ENCODE data around the gene NHSL1.
"Not testable (repeated sequence)": the region's sequence is repeated elsewhere in the genome, so short reads cannot be mapped to it uniquely, and the experiment has no call there.

The NHSL1 gene

GRCh38 chr6:138456401-138456790, 42.9 kb downstream of the NHSL1 start:
- no peak for DNase-seq

- no peak for DNase-seq
Observed at GRCh38 chr6:138455746-138456400, 43.4 kb downstream of the NHSL1 start.

- no peak for DNase-seq
Observed at GRCh38 chr6:138454981-138455706, 44.1 kb downstream of the NHSL1 start.

- no peak for DNase-seq
Observed at GRCh38 chr6:138451043-138451442, 48.3 kb downstream of the NHSL1 start.

GRCh38 chr6:138450445-138450844, 48.8 kb downstream of the NHSL1 start:
- DNase-seq, result no peak

GRCh38 chr6:138446821-138447220, 52.5 kb downstream of the NHSL1 start:
- no peak for DNase-seq

GRCh38 chr6:138443979-138444378, 55.3 kb downstream of the NHSL1 start:
- DNase-seq, result no peak

- DNase-seq, result no peak
Observed at GRCh38 chr6:138442663-138443062, 56.6 kb downstream of the NHSL1 start.

GRCh38 chr6:138441965-138442364, 57.3 kb downstream of the NHSL1 start:
- no peak for DNase-seq

GRCh38 chr6:138440758-138441357, 58.4 kb downstream of the NHSL1 start:
- DNase-seq, result no peak

GRCh38 chr6:138440296-138440695, 59.0 kb downstream of the NHSL1 start:
- DNase-seq, result peak; percentile 74

- DNase-seq, result no peak
Observed at GRCh38 chr6:138439546-138439945, 59.7 kb downstream of the NHSL1 start.

- no peak for DNase-seq
Observed at GRCh38 chr6:138434925-138435324, 64.4 kb downstream of the NHSL1 start.

- peak; percentile 17 for DNase-seq
Observed at GRCh38 chr6:138434096-138434495, 65.2 kb downstream of the NHSL1 start.

GRCh38 chr6:138432063-138432356, 67.3 kb downstream of the NHSL1 start:
- DNase-seq, result no peak

- no peak for DNase-seq
Observed at GRCh38 chr6:138431256-138432062, 67.8 kb downstream of the NHSL1 start.

GRCh38 chr6:138430361-138431145, 68.7 kb downstream of the NHSL1 start:
- peak; percentile 58 for DNase-seq

- DNase-seq, result no peak
Observed at GRCh38 chr6:138429761-138430160, 69.5 kb downstream of the NHSL1 start.

GRCh38 chr6:138428944-138429598, 70.2 kb downstream of the NHSL1 start:
- peak; percentile 65 for DNase-seq

GRCh38 chr6:138427701-138428100, 71.6 kb downstream of the NHSL1 start:
- no peak for DNase-seq

GRCh38 chr6:138426500-138427123, 72.7 kb downstream of the NHSL1 start:
- DNase-seq, result no peak

- not testable (repeated sequence) for DNase-seq
Observed at GRCh38 chr6:138425256-138425655, 74.0 kb downstream of the NHSL1 start.
